Psoas muscle (tissue), 8 donors: Measurements from ENCODE around the gene TUBGCP6. TPM values are rescaled to one million over a fixed set of nuclear protein-coding genes. Genes with fewer than 3 reads are reported as not detected.

Experiments
- ATAC-seq, 4 donors: fragments of 200-7000 bp; cut with Tn5 transposase; one replicate each; pipeline ENCODE4 v1.9.1; 2020; ENCODE audit warnings: moderate library complexity in 3 of 4, mild to moderate bottlenecking in 2 of 4
- DNase-seq, 2 donors: peaks; one replicate each; pipeline ENCODE4 v3.0.0-alpha.2; 2020
- H3K27ac ChIP-seq: fragments of 200-600 bp; one replicate; pipeline ENCODE4 v1.8.0; 2022
- H3K27me3 ChIP-seq, 3 donors: fragments of 200-600 bp in 1 of 3; one replicate each; pipeline versions ENCODE4 v1.6.1 to v1.8.0; 2013 to 2022; ENCODE audit warnings: low read length in 2 of 3, mild to moderate bottlenecking in 2 of 3, moderate library complexity in 1 of 3; ENCODE audit not compliant: insufficient read depth in 3 of 3
- H3K36me3 ChIP-seq, 2 donors: fragments of 200-600 bp in 1 of 2; one replicate each; pipeline versions ENCODE4 v1.6.1 to v1.8.0; 2013 to 2022; ENCODE audit warnings: low read depth in 1 of 2, mild to moderate bottlenecking in 1 of 2, moderate library complexity in 1 of 2; ENCODE audit not compliant: insufficient read depth in 1 of 2
- H3K4me1 ChIP-seq: fragments of 200-600 bp; one replicate; pipeline ENCODE4 v1.8.0; 2022
- H3K4me3 ChIP-seq: fragments of 200-600 bp; one replicate; pipeline ENCODE4 v1.8.0; 2022; ENCODE audit warnings: mild to moderate bottlenecking
- H3K9me3 ChIP-seq: fragments of 200-600 bp; one replicate; pipeline ENCODE4 v1.8.0; 2022
- CTCF ChIP-seq: fragments of 200-600 bp; IDR thresholded peaks from one replicate; pipeline ENCODE4 v1.8.0; 2022; ENCODE audit warnings: antibody characterized with exemption
- WGBS, 3 donors: extraction: QIAGEN DNeasy Blood & Tissue Kit; methylation state at CpG; one replicate each; pipeline versions ENCODE4 v1.1.6 to v1.1.7; 2013; 5-methylcytosine and 5-hydroxymethylcytosine counted together
- intact Hi-C, 2 donors: fragments of 100-400 bp; cut with DNase I; formaldehyde crosslinking; loops; one replicate each; pipeline versions ENCODE4 v1.11.0 to v1.14.2; 2022
- polyA plus RNA-seq, 3 donors: library from polyadenylated mRNA; stranded (reverse); fragments of 200-250 nt; gene quantifications; one replicate each; pipeline ENCODE4 v1.2.3, GENCODE V29; 2013
- total RNA-seq, 4 donors: library from RNA; stranded (reverse); fragmentation: NEBNext Ultra II Directional in 2 of 4; extraction: Animal tissue kit (Norgen Biotek cat#: 25700) in 2 of 4; gene quantifications; one replicate each; pipeline versions ENCODE4 v1.2.1 to v1.2.4, GENCODE V29; 2021 to 2023
- donor health status: healthy with polysubstance abuse.
- donor health status: DM: no; HTN: no; CAD: no; lungs with moderate emphysema.
- donor health status: Bipolar disorder and iron deficiency.
- donor health status: healthy.
- donor health status: DM: yes; HTN: yes; CAD: no.
- donor health status: DM: no; HTN: no; CAD: no.
- donor health status: DM: no; HTN: no; CAD: no.
- donor health status: DM: yes; HTN: yes; CAD: no.

The TUBGCP6 gene
- total and polyA plus RNA-seq, 7 donors = 9.5 to 21.8 (median 18.0) TPM

- no peak overlapping the region for H3K27ac ChIP-seq
- DNase-seq (peak; percentile 79 to 85), ATAC-seq (peak; percentile 39 to 51 (median 48))
- H3K4me1 ChIP-seq = peaks cover 32% of the 10 kb centered on the region
- TF ChIP-seq CTCF = no peak
- intact Hi-C loops = no loop called here
- H3K9me3 ChIP-seq = no peaks in the 10 kb centered on the region
- 2 to 3% (median 3%) methylated on average over 49 to 53 of the region's 53 CpGs for WGBS, 3 donors
- H3K36me3 ChIP-seq = peaks cover 0 to 6% of the 10 kb centered on the region in 2 donors
- H3K4me3 ChIP-seq = peak overlapping the region; percentile 65
- peaks cover 0 to 20% (median 10%) of the 10 kb centered on the region in 3 donors for H3K27me3 ChIP-seq
Measured at GRCh38 chr22:50270666-50271394, 26.0 kb upstream of the TUBGCP6 start.

GRCh38 chr22:50269970-50270665 is 25.3 kb upstream of the TUBGCP6 start, which contains the start of gene MAPK11:
MAPK11 (minus strand) TSS chr22:50270380; CDS start chr22:50270292, 88 bp downstream.
- Histone ChIP-seq H3K27ac (no peak within 1 kb of the TSS), H3K27me3 (peaks cover 0 to 20% (median 10%) of the 10 kb centered on the region in 3 donors), H3K36me3 (peaks cover 0 to 1% of the 10 kb centered on the region in 2 donors), H3K9me3 (no peaks in the 10 kb centered on the region), H3K4me1 (peaks cover 32% of the 10 kb centered on the region), H3K4me3 (peak within 1 kb of the TSS; percentile 65)
- TF ChIP-seq CTCF = no peak
- intact Hi-C loops = no loop called here
- peak in 1 of 2 donors; percentile 80 for DNase-seq
- ATAC-seq = peak in 2 of 4 donors; percentile 9 to 19
- WGBS, 3 donors = 0 to 2% (median 1%) methylated on average over 33 to 89 of the region's 92 CpGs

- Histone ChIP-seq H3K9me3 (no peaks in the 10 kb centered on the region), H3K36me3 (no peaks in the 10 kb centered on the region), H3K27me3 (peaks cover 0 to 20% (median 10%) of the 10 kb centered on the region in 3 donors), H3K27ac (no peak overlapping the region), H3K4me1 (peaks cover 32% of the 10 kb centered on the region), H3K4me3 (peak overlapping the region; percentile 65)
- 23 to 26% (median 23%) methylated on average over 17 to 18 of the region's 18 CpGs for WGBS, 3 donors
- no peak for DNase-seq
- intact Hi-C loops = no loop called here
- TF ChIP-seq CTCF = no peak
- no peak for ATAC-seq
Measured at GRCh38 chr22:50269573-50269969, 24.7 kb upstream of the TUBGCP6 start.

GRCh38 chr22:50268655-50269113 is 23.9 kb upstream of the TUBGCP6 start:
- H3K4me3 ChIP-seq = no peak overlapping the region
- H3K27me3 ChIP-seq = peaks cover 0 to 20% (median 10%) of the 10 kb centered on the region in 3 donors
- peaks cover 29% of the 10 kb centered on the region for H3K4me1 ChIP-seq
- no peak for TF ChIP-seq CTCF
- no peak overlapping the region for H3K27ac ChIP-seq
- DNase-seq (no peak), ATAC-seq (no peak)
- no peaks in the 10 kb centered on the region for H3K36me3 ChIP-seq
- intact Hi-C loops = no loop called here
- no peaks in the 10 kb centered on the region for H3K9me3 ChIP-seq
- WGBS, 3 donors = 51 to 57% (median 56%) methylated on average over 9 of the region's 9 CpGs
